ENCODE measurements around the gene CHL1.

CHL1 gene

GRCh38 chr3:196311-197148 lies at the start of gene CHL1:
Gene CHL1, plus strand, starts transcription at chr3:196763. Its CDS starts 123,014 bp downstream, at chr3:319777.
- Histone ChIP-seq H3K27me3 (ENCODE audit: control insufficient read depth in 1 of 2, insufficient read depth in 2 of 2, low read length in 2 of 2) (peaks cover 9 to 21% of the 10 kb centered on the region in 2 donors), H3K9me3 (ENCODE audit: low read length) (no peaks in the 10 kb centered on the region), H3K4me3 (ENCODE audit: low read depth in 1 of 2, low read length in 2 of 2) (peak within 1 kb of the TSS; percentile 50 to 59), H3K9ac (ENCODE audit: low read length) (no peak within 1 kb of the TSS), H3K4me1 (ENCODE audit: insufficient read depth, low read length) (no peaks in the 10 kb centered on the region), H3K27ac (ENCODE audit: low read depth, low read length) (peak within 1 kb of the TSS; percentile 19), H3K36me3 (ENCODE audit: insufficient read depth, low read length) (no peaks in the 10 kb centered on the region)

- no peaks in the 10 kb centered on the region for H3K4me1 ChIP-seq (ENCODE audit: insufficient read depth, low read length)
- H3K36me3 ChIP-seq (ENCODE audit: insufficient read depth, low read length), result no peaks in the 10 kb centered on the region
- H3K27ac ChIP-seq (ENCODE audit: low read depth, low read length), result no peak overlapping the region
- no peak overlapping the region for H3K9ac ChIP-seq (ENCODE audit: low read length)
- H3K4me3 ChIP-seq (ENCODE audit: low read depth in 1 of 2, low read length in 2 of 2), result no peak overlapping the region
- no peaks in the 10 kb centered on the region for H3K9me3 ChIP-seq (ENCODE audit: low read length)
- H3K27me3 ChIP-seq (ENCODE audit: control insufficient read depth in 1 of 2, insufficient read depth in 2 of 2, low read length in 2 of 2), result no peaks in the 10 kb centered on the region
These were observed 44.9 kb upstream of the CHL1 start for GRCh38 chr3:151614-152189.

GRCh38 chr3:159974-160373 lies 36.6 kb upstream of the CHL1 start:
- Histone ChIP-seq H3K27me3 (ENCODE audit: control insufficient read depth in 1 of 2, insufficient read depth in 2 of 2, low read length in 2 of 2) (no peaks in the 10 kb centered on the region), H3K9me3 (ENCODE audit: low read length) (no peaks in the 10 kb centered on the region), H3K27ac (ENCODE audit: low read depth, low read length) (no peak overlapping the region), H3K9ac (ENCODE audit: low read length) (no peak overlapping the region), H3K4me1 (ENCODE audit: insufficient read depth, low read length) (no peaks in the 10 kb centered on the region), H3K4me3 (ENCODE audit: low read depth in 1 of 2, low read length in 2 of 2) (no peak overlapping the region), H3K36me3 (ENCODE audit: insufficient read depth, low read length) (no peaks in the 10 kb centered on the region)

- Histone ChIP-seq H3K9me3 (ENCODE audit: low read length) (no peaks in the 10 kb centered on the region), H3K36me3 (ENCODE audit: insufficient read depth, low read length) (no peaks in the 10 kb centered on the region), H3K4me1 (ENCODE audit: insufficient read depth, low read length) (no peaks in the 10 kb centered on the region), H3K4me3 (ENCODE audit: low read depth in 1 of 2, low read length in 2 of 2) (no peak overlapping the region), H3K9ac (ENCODE audit: low read length) (no peak overlapping the region), H3K27me3 (ENCODE audit: control insufficient read depth in 1 of 2, insufficient read depth in 2 of 2, low read length in 2 of 2) (no peaks in the 10 kb centered on the region), H3K27ac (ENCODE audit: low read depth, low read length) (no peak overlapping the region)
These were observed 30.5 kb upstream of the CHL1 start for GRCh38 chr3:166071-166470.

- Histone ChIP-seq H3K27ac (ENCODE audit: low read depth, low read length) (no peak overlapping the region), H3K4me1 (ENCODE audit: insufficient read depth, low read length) (no peaks in the 10 kb centered on the region), H3K4me3 (ENCODE audit: low read depth in 1 of 2, low read length in 2 of 2) (no peak overlapping the region), H3K27me3 (ENCODE audit: control insufficient read depth in 1 of 2, insufficient read depth in 2 of 2, low read length in 2 of 2) (no peaks in the 10 kb centered on the region), H3K36me3 (ENCODE audit: insufficient read depth, low read length) (no peaks in the 10 kb centered on the region), H3K9me3 (ENCODE audit: low read length) (no peaks in the 10 kb centered on the region), H3K9ac (ENCODE audit: low read length) (no peak overlapping the region)
These were observed 29.8 kb upstream of the CHL1 start for GRCh38 chr3:166799-167198.

- no peak overlapping the region for H3K27ac ChIP-seq (ENCODE audit: low read depth, low read length)
- H3K9me3 ChIP-seq (ENCODE audit: low read length), result no peaks in the 10 kb centered on the region
- no peak overlapping the region for H3K9ac ChIP-seq (ENCODE audit: low read length)
- no peaks in the 10 kb centered on the region for H3K36me3 ChIP-seq (ENCODE audit: insufficient read depth, low read length)
- H3K27me3 ChIP-seq (ENCODE audit: control insufficient read depth in 1 of 2, insufficient read depth in 2 of 2, low read length in 2 of 2), result no peaks in the 10 kb centered on the region
- no peaks in the 10 kb centered on the region for H3K4me1 ChIP-seq (ENCODE audit: insufficient read depth, low read length)
- H3K4me3 ChIP-seq (ENCODE audit: low read depth in 1 of 2, low read length in 2 of 2), result no peak overlapping the region
These were observed 22.7 kb upstream of the CHL1 start for GRCh38 chr3:173886-174285.

- Histone ChIP-seq H3K9me3 (ENCODE audit: low read length) (no peaks in the 10 kb centered on the region), H3K4me1 (ENCODE audit: insufficient read depth, low read length) (no peaks in the 10 kb centered on the region), H3K27me3 (ENCODE audit: control insufficient read depth in 1 of 2, insufficient read depth in 2 of 2, low read length in 2 of 2) (no peaks in the 10 kb centered on the region), H3K9ac (ENCODE audit: low read length) (no peak overlapping the region), H3K36me3 (ENCODE audit: insufficient read depth, low read length) (no peaks in the 10 kb centered on the region), H3K27ac (ENCODE audit: low read depth, low read length) (no peak overlapping the region), H3K4me3 (ENCODE audit: low read depth in 1 of 2, low read length in 2 of 2) (no peak overlapping the region)
These were observed 11.6 kb upstream of the CHL1 start for GRCh38 chr3:184976-185375.

GRCh38 chr3:192215-192929 lies 4.2 kb upstream of the CHL1 start:
- Histone ChIP-seq H3K9me3 (ENCODE audit: low read length) (no peaks in the 10 kb centered on the region), H3K4me3 (ENCODE audit: low read depth in 1 of 2, low read length in 2 of 2) (no peak overlapping the region), H3K36me3 (ENCODE audit: insufficient read depth, low read length) (no peaks in the 10 kb centered on the region), H3K4me1 (ENCODE audit: insufficient read depth, low read length) (no peaks in the 10 kb centered on the region), H3K9ac (ENCODE audit: low read length) (no peak overlapping the region), H3K27me3 (ENCODE audit: control insufficient read depth in 1 of 2, insufficient read depth in 2 of 2, low read length in 2 of 2) (peaks cover 0 to 12% of the 10 kb centered on the region in 2 donors), H3K27ac (ENCODE audit: low read depth, low read length) (no peak overlapping the region)

GRCh38 chr3:194001-194400 lies 2.6 kb upstream of the CHL1 start:
- no peaks in the 10 kb centered on the region for H3K4me1 ChIP-seq (ENCODE audit: insufficient read depth, low read length)
- H3K27ac ChIP-seq (ENCODE audit: low read depth, low read length), result no peak overlapping the region
- no peak overlapping the region for H3K9ac ChIP-seq (ENCODE audit: low read length)
- H3K4me3 ChIP-seq (ENCODE audit: low read depth in 1 of 2, low read length in 2 of 2), result no peak overlapping the region
- H3K9me3 ChIP-seq (ENCODE audit: low read length), result no peaks in the 10 kb centered on the region
- no peaks in the 10 kb centered on the region for H3K36me3 ChIP-seq (ENCODE audit: insufficient read depth, low read length)
- peaks cover 8 to 21% of the 10 kb centered on the region in 2 donors for H3K27me3 ChIP-seq (ENCODE audit: control insufficient read depth in 1 of 2, insufficient read depth in 2 of 2, low read length in 2 of 2)

GRCh38 chr3:194421-194820 lies 2.1 kb upstream of the CHL1 start:
- Histone ChIP-seq H3K4me1 (ENCODE audit: insufficient read depth, low read length) (no peaks in the 10 kb centered on the region), H3K36me3 (ENCODE audit: insufficient read depth, low read length) (no peaks in the 10 kb centered on the region), H3K9me3 (ENCODE audit: low read length) (no peaks in the 10 kb centered on the region), H3K4me3 (ENCODE audit: low read depth in 1 of 2, low read length in 2 of 2) (no peak overlapping the region), H3K27me3 (ENCODE audit: control insufficient read depth in 1 of 2, insufficient read depth in 2 of 2, low read length in 2 of 2) (peaks cover 9 to 21% of the 10 kb centered on the region in 2 donors), H3K27ac (ENCODE audit: low read depth, low read length) (no peak overlapping the region), H3K9ac (ENCODE audit: low read length) (no peak overlapping the region)

- Histone ChIP-seq H3K27ac (ENCODE audit: low read depth, low read length) (no peak overlapping the region), H3K4me3 (ENCODE audit: low read depth in 1 of 2, low read length in 2 of 2) (no peak overlapping the region), H3K36me3 (ENCODE audit: insufficient read depth, low read length) (no peaks in the 10 kb centered on the region), H3K27me3 (ENCODE audit: control insufficient read depth in 1 of 2, insufficient read depth in 2 of 2, low read length in 2 of 2) (peaks cover 9 to 21% of the 10 kb centered on the region in 2 donors), H3K9me3 (ENCODE audit: low read length) (no peaks in the 10 kb centered on the region), H3K9ac (ENCODE audit: low read length) (no peak overlapping the region), H3K4me1 (ENCODE audit: insufficient read depth, low read length) (no peaks in the 10 kb centered on the region)
These were observed 897 bp upstream of the CHL1 start for GRCh38 chr3:195666-196065.

All from muscle layer of colon (tissue), 2 donors.